RPMI8226 (cell line): ENCODE data around the gene ATG16L1.
A peak's percentile ranks its signal among the peaks of the same experiment; 100 is the strongest.

Experiments
- DNase-seq: peaks from one replicate; pipeline ENCODE4 v3.0.0-alpha.2; 2015

ATG16L1 gene

GRCh38 chr2:233251306-233252116 lies at the start of gene ATG16L1:
Gene ATG16L1, plus strand, starts transcription at chr2:233251673. Its CDS starts 155 bp downstream, at chr2:233251828.
- DNase-seq, result peak; percentile 95

- DNase-seq, result no peak
These were observed 48.9 kb upstream of the ATG16L1 start for GRCh38 chr2:233202531-233202944.

GRCh38 chr2:233203060-233203459 lies 48.4 kb upstream of the ATG16L1 start:
- DNase-seq, result no peak

GRCh38 chr2:233204286-233204936 lies 47.1 kb upstream of the ATG16L1 start:
- no peak for DNase-seq

GRCh38 chr2:233208382-233209116 lies 42.9 kb upstream of the ATG16L1 start:
- no peak for DNase-seq

GRCh38 chr2:233209117-233209532 lies 42.3 kb upstream of the ATG16L1 start:
- DNase-seq, result no peak

GRCh38 chr2:233209533-233210171 lies 41.8 kb upstream of the ATG16L1 start:
- no peak for DNase-seq

GRCh38 chr2:233210281-233210680 lies 41.2 kb upstream of the ATG16L1 start:
- DNase-seq, result no peak

- no peak for DNase-seq
These were observed 40.5 kb upstream of the ATG16L1 start for GRCh38 chr2:233210843-233211547.

GRCh38 chr2:233211548-233211895 lies 40.0 kb upstream of the ATG16L1 start:
- no peak for DNase-seq

GRCh38 chr2:233213011-233213410 lies 38.5 kb upstream of the ATG16L1 start:
- no peak for DNase-seq

- no peak for DNase-seq
These were observed 37.5 kb upstream of the ATG16L1 start for GRCh38 chr2:233213975-233214374.

- no peak for DNase-seq
These were observed 33.5 kb upstream of the ATG16L1 start for GRCh38 chr2:233217892-233218377.

- no peak for DNase-seq
These were observed 32.6 kb upstream of the ATG16L1 start for GRCh38 chr2:233218836-233219235.

GRCh38 chr2:233219848-233220247 lies 31.6 kb upstream of the ATG16L1 start:
- DNase-seq, result no peak

GRCh38 chr2:233221378-233222063 lies 30.0 kb upstream of the ATG16L1 start:
- DNase-seq, result no peak

GRCh38 chr2:233223059-233223894 lies 28.2 kb upstream of the ATG16L1 start:
- DNase-seq, result peak; percentile 35

GRCh38 chr2:233225230-233226068 lies 26.0 kb upstream of the ATG16L1 start:
- no peak for DNase-seq

- DNase-seq, result no peak
These were observed 24.9 kb upstream of the ATG16L1 start for GRCh38 chr2:233226511-233227031.
